HL-60 (cell line): ENCODE data around the gene CASS4.
"Not testable (repeated sequence)": the region's sequence is repeated elsewhere in the genome, so short reads cannot be mapped to it uniquely, and the experiment has no call there.

Experiments
- DNase-seq, 2 experiments: peaks; one replicate each; pipeline ENCODE4 v3.0.0-alpha.2; 2010 to 2020; ENCODE audit warnings: low read depth in 1 of 2, low spot score in 1 of 2
- H3K27ac ChIP-seq: fragments of 250-450 bp; sonication (Bioruptor Pico); replicated peaks from 2 replicates; pipeline ENCODE4 v1.5.1; 2020; ENCODE audit warnings: mild to moderate bottlenecking, moderate library complexity
- H3K27me3 ChIP-seq: fragments of 250-450 bp; sonication (Bioruptor Pico); 2 replicates; pipeline ENCODE4 v1.5.1; 2021; ENCODE audit warnings: mild to moderate bottlenecking, moderate library complexity; ENCODE audit not compliant: insufficient read depth, poor library complexity, severe bottlenecking
- H3K4me3 ChIP-seq: replicated peaks from 2 replicates; pipeline ENCODE4 v1.5.1; 2011; ENCODE audit warnings: mild to moderate bottlenecking, control low read depth, low read length; ENCODE audit not compliant: insufficient read depth
- CTCF ChIP-seq: IDR thresholded peaks from one replicate; pipeline ENCODE4 v1.5.1; 2011; ENCODE audit warnings: low read length, control low read depth, inconsistent platforms; ENCODE audit not compliant: insufficient read depth
- GABPA ChIP-seq: IDR thresholded peaks from 2 replicates; pipeline ENCODE4 v1.6.1; 2012; ENCODE audit warnings: low read depth
- POLR2AphosphoS5 ChIP-seq: IDR thresholded peaks from 2 replicates; pipeline ENCODE4 v1.6.1; 2012; ENCODE audit warnings: low read depth
- REST ChIP-seq: IDR thresholded peaks from 2 replicates; pipeline ENCODE4 v1.6.1; 2012; ENCODE audit warnings: low read depth; ENCODE audit not compliant: insufficient replicate concordance
- SPI1 ChIP-seq: IDR thresholded peaks from 2 replicates; pipeline ENCODE4 v1.6.1; 2012; ENCODE audit warnings: low read depth, mild to moderate bottlenecking, borderline replicate concordance

CASS4 gene

GRCh38 chr20:56395166-56395565 lies 16.9 kb upstream of the CASS4 start:
- no peak overlapping the region for H3K27ac ChIP-seq
- no peak for TF ChIP-seq CTCF
- no peak for TF ChIP-seq REST
- TF ChIP-seq GABPA = no peak
- TF ChIP-seq POLR2AphosphoS5 = no peak
- no peak for TF ChIP-seq SPI1
- H3K27me3 ChIP-seq = no peaks in the 10 kb centered on the region
- DNase-seq = no peak
- H3K4me3 ChIP-seq = no peak overlapping the region

- no peak for TF ChIP-seq SPI1
- peak; percentile 90 for TF ChIP-seq CTCF
- H3K27me3 ChIP-seq = no peaks in the 10 kb centered on the region
- no peak overlapping the region for H3K4me3 ChIP-seq
- DNase-seq = peak in 1 of 2 experiments; percentile 68
- no peak overlapping the region for H3K27ac ChIP-seq
Measured at GRCh38 chr20:56400001-56400640, 11.9 kb upstream of the CASS4 start.

- Histone ChIP-seq H3K27ac (no peak overlapping the region), H3K27me3 (no peaks in the 10 kb centered on the region), H3K4me3 (no peak overlapping the region)
- no peak for TF ChIP-seq SPI1
- TF ChIP-seq GABPA = no peak
- TF ChIP-seq CTCF = no peak
- no peak for DNase-seq
Measured at GRCh38 chr20:56403465-56403864, 8.6 kb upstream of the CASS4 start.

- H3K27ac ChIP-seq, DNase-seq, H3K27me3 ChIP-seq, H3K4me3 ChIP-seq: not testable (repeated sequence)
Measured at GRCh38 chr20:56405356-56405755, 6.7 kb upstream of the CASS4 start.

- no peak overlapping the region for H3K4me3 ChIP-seq
- no peak overlapping the region for H3K27ac ChIP-seq
- no peak for TF ChIP-seq REST
- no peak for TF ChIP-seq GABPA
- TF ChIP-seq POLR2AphosphoS5 = no peak
- no peak for TF ChIP-seq CTCF
- TF ChIP-seq SPI1 = no peak
- no peak for DNase-seq
- H3K27me3 ChIP-seq = no peaks in the 10 kb centered on the region
Measured at GRCh38 chr20:56406910-56407309, 5.2 kb upstream of the CASS4 start.
